Psoas muscle (tissue), 8 donors: ENCODE results near the gene ZNF382. TPM values are rescaled to one million over a fixed set of nuclear protein-coding genes. Genes with fewer than 3 reads are reported as not detected.

ENCODE experiments used
- ATAC-seq, 4 donors: fragments of 200-7000 bp; cut with Tn5 transposase; one replicate each; pipeline ENCODE4 v1.9.1; 2020; ENCODE audit warnings: moderate library complexity in 3 of 4, mild to moderate bottlenecking in 2 of 4
- DNase-seq, 2 donors: peaks; one replicate each; pipeline ENCODE4 v3.0.0-alpha.2; 2020
- H3K27ac ChIP-seq: fragments of 200-600 bp; one replicate; pipeline ENCODE4 v1.8.0; 2022
- H3K27me3 ChIP-seq, 3 donors: fragments of 200-600 bp in 1 of 3; one replicate each; pipeline versions ENCODE4 v1.6.1 to v1.8.0; 2013 to 2022; ENCODE audit warnings: low read length in 2 of 3, mild to moderate bottlenecking in 2 of 3, moderate library complexity in 1 of 3; ENCODE audit not compliant: insufficient read depth in 3 of 3
- H3K36me3 ChIP-seq, 2 donors: fragments of 200-600 bp in 1 of 2; one replicate each; pipeline versions ENCODE4 v1.6.1 to v1.8.0; 2013 to 2022; ENCODE audit warnings: low read depth in 1 of 2, mild to moderate bottlenecking in 1 of 2, moderate library complexity in 1 of 2; ENCODE audit not compliant: insufficient read depth in 1 of 2
- H3K4me1 ChIP-seq: fragments of 200-600 bp; one replicate; pipeline ENCODE4 v1.8.0; 2022
- H3K4me3 ChIP-seq: fragments of 200-600 bp; one replicate; pipeline ENCODE4 v1.8.0; 2022; ENCODE audit warnings: mild to moderate bottlenecking
- H3K9me3 ChIP-seq: fragments of 200-600 bp; one replicate; pipeline ENCODE4 v1.8.0; 2022
- WGBS, 3 donors: extraction: QIAGEN DNeasy Blood & Tissue Kit; methylation state at CpG; one replicate each; pipeline versions ENCODE4 v1.1.6 to v1.1.7; 2013; 5-methylcytosine and 5-hydroxymethylcytosine counted together
- intact Hi-C, 2 donors: fragments of 100-400 bp; cut with DNase I; formaldehyde crosslinking; loops; one replicate each; pipeline versions ENCODE4 v1.11.0 to v1.14.2; 2022
- polyA plus RNA-seq, 3 donors: library from polyadenylated mRNA; stranded (reverse); fragments of 200-250 nt; gene quantifications; one replicate each; pipeline ENCODE4 v1.2.3, GENCODE V29; 2013
- total RNA-seq, 4 donors: library from RNA; stranded (reverse); fragmentation: NEBNext Ultra II Directional in 2 of 4; extraction: Animal tissue kit (Norgen Biotek cat#: 25700) in 2 of 4; gene quantifications; one replicate each; pipeline versions ENCODE4 v1.2.1 to v1.2.4, GENCODE V29; 2021 to 2023
- TF ChIP-seq, protein P1 (sequence below): fragments of 200-600 bp; IDR thresholded peaks from one replicate; pipeline ENCODE4 v1.8.0; 2022; ENCODE audit warnings: antibody characterized with exemption
- donor health status: healthy with polysubstance abuse.
- donor health status: DM: no; HTN: no; CAD: no; lungs with moderate emphysema.
- donor health status: Bipolar disorder and iron deficiency.
- donor health status: healthy.
- donor health status: DM: yes; HTN: yes; CAD: no.
- donor health status: DM: no; HTN: no; CAD: no.
- donor health status: DM: no; HTN: no; CAD: no.
- donor health status: DM: yes; HTN: yes; CAD: no.

The ZNF382 gene
- total and polyA plus RNA-seq, 7 donors, result 0.61 to 6.7 (median 1.3) TPM

DNA sequence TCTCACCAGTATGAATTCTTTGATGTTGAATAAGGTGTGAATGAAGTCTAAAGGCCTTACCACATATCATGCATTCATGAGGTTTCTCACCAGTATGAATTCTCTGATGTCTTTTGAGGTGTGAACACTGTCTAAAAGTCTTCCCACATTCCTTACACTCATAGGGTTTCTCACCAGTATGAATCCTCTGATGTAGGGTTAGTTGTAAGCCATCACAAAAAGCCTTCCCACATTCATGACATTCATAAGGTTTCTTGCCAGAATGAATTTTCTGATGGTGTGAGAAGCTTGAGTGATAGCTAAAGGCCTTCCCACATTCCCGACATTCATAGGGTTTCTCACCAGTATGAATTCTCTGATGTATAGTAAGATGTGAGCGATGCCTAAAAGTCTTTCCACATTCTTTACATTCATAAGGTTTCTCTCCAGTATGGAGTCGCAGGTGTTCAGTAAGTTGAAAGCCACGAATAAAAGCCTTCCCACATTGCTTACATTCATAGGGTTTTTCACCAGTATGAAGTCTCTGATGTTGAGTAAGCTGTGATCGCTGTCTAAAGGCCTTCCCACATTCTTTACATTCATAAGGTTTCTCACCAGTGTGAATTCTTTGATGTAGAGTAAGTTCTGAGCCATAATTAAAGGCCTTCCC, 33.9 kb downstream of the ZNF382 start:
- no peaks in the 10 kb centered on the region for H3K27me3 ChIP-seq
- DNase-seq, result no peak
- intact Hi-C loops, result no loop called here
- TF ChIP-seq, protein P1, sequence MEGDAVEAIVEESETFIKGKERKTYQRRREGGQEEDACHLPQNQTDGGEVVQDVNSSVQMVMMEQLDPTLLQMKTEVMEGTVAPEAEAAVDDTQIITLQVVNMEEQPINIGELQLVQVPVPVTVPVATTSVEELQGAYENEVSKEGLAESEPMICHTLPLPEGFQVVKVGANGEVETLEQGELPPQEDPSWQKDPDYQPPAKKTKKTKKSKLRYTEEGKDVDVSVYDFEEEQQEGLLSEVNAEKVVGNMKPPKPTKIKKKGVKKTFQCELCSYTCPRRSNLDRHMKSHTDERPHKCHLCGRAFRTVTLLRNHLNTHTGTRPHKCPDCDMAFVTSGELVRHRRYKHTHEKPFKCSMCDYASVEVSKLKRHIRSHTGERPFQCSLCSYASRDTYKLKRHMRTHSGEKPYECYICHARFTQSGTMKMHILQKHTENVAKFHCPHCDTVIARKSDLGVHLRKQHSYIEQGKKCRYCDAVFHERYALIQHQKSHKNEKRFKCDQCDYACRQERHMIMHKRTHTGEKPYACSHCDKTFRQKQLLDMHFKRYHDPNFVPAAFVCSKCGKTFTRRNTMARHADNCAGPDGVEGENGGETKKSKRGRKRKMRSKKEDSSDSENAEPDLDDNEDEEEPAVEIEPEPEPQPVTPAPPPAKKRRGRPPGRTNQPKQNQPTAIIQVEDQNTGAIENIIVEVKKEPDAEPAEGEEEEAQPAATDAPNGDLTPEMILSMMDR, result no peak
- no peak for ATAC-seq
- H3K36me3 ChIP-seq, result peaks cover 3 to 24% of the 10 kb centered on the region in 2 donors
- H3K9me3 ChIP-seq, result peaks cover 99% of the 10 kb centered on the region
- no peaks in the 10 kb centered on the region for H3K4me1 ChIP-seq
- H3K27ac ChIP-seq, result no peak overlapping the region
- H3K4me3 ChIP-seq, result no peak overlapping the region
- WGBS, 3 donors, result 96 to 98% (median 96%) methylated on average over 5 of the region's 5 CpGs

DNA sequence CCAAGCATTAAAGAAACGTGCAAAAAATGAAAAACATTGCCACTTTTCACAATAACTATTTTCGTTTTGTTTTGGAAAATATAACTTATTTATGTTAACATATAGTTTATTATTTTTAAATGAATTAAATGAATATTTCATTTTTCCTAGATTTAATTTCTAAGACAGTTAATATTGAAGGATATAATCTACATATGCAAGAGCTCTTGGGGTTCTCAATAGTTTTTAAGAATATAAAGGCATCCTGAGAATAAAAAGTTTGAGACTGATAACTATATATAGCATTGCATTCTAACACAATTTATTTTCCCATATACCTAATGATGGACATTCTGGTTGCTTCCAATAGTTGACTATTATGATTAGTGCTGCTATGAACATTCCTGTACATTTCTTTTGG, 41.6 kb downstream of the ZNF382 start:
- TF ChIP-seq, protein P1, result no peak
- H3K27me3 ChIP-seq, result no peaks in the 10 kb centered on the region
- peaks cover 95% of the 10 kb centered on the region for H3K9me3 ChIP-seq
- H3K27ac ChIP-seq, result no peak overlapping the region
- H3K4me1 ChIP-seq, result no peaks in the 10 kb centered on the region
- ATAC-seq (no peak), DNase-seq (no peak)
- no peak overlapping the region for H3K4me3 ChIP-seq
- 94 to 97% (median 96%) methylated on average over 2 of the region's 2 CpGs for WGBS, 3 donors
- H3K36me3 ChIP-seq, result peaks cover 13 to 68% of the 10 kb centered on the region in 2 donors
- intact Hi-C loops, result no loop called here

DNA sequence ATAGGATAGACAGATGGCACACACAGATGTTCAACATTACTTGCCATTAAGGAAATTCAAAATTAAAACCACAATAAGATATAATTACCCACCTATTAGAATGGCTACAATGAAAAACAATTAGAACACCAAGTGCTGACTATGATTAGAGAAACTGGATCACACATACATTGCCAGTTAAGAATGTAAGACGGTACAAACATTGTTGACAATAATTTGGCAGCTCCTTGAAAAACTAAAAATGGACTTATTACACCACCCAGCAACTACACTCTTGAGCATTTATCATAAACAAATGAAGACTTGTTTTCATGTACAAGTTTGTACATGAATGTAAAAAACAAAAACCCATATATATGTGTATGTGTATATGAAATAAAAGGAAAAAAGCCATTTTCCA, 47.8 kb downstream of the ZNF382 start:
- Histone ChIP-seq H3K27ac (no peak overlapping the region), H3K4me3 (no peak overlapping the region), H3K27me3 (no peaks in the 10 kb centered on the region), H3K36me3 (peaks cover 25 to 90% of the 10 kb centered on the region in 2 donors), H3K4me1 (no peaks in the 10 kb centered on the region), H3K9me3 (peaks cover 83% of the 10 kb centered on the region)
- TF ChIP-seq, protein P1, result no peak
- 33 to 49% (median 41%) methylated on average over 1 of the region's 1 CpG for whole genome bisulfite sequencing, 3 donors
- no peak for ATAC-seq
- intact Hi-C loops, result no loop called here
- no peak for DNase-seq

DNA sequence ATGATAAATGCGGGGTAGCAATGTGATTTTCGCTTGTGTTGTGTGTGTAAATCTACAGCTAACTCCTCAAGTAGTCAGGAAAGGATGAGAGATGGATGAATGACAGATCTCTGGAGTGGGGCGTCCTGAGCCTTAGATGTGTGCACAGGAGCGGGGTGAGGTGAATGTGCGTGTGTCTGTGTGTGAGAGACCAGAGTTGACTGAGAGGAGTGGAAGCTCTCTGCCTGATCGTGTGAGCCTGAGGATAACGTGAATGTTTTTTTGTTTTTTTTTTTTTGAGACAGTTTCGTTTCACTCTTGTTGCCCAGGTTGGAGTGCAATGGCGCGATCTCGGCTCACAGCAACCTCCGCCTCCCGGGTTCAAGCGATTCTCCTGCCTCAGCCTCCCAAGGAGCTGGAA, 60.7 kb downstream of the ZNF382 start:
- H3K9me3 ChIP-seq, result peaks cover 43% of the 10 kb centered on the region
- no peak for DNase-seq
- H3K27me3 ChIP-seq, result no peaks in the 10 kb centered on the region
- ATAC-seq, result no peak
- H3K4me3 ChIP-seq, result peak overlapping the region; percentile 91
- peaks cover 5 to 30% of the 10 kb centered on the region in 2 donors for H3K36me3 ChIP-seq
- peaks cover 7% of the 10 kb centered on the region for H3K4me1 ChIP-seq
- TF ChIP-seq, protein P1, result no peak
- H3K27ac ChIP-seq, result no peak overlapping the region
- intact Hi-C loops, result loop anchor here in 1 of 2 donors (2.0 kb wide), 1 partner anchor 21 kb away; the partner anchor contains the start of gene ZNF567
- WGBS, 3 donors, result 39 to 63% (median 58%) methylated on average over 14 of the region's 14 CpGs

DNA sequence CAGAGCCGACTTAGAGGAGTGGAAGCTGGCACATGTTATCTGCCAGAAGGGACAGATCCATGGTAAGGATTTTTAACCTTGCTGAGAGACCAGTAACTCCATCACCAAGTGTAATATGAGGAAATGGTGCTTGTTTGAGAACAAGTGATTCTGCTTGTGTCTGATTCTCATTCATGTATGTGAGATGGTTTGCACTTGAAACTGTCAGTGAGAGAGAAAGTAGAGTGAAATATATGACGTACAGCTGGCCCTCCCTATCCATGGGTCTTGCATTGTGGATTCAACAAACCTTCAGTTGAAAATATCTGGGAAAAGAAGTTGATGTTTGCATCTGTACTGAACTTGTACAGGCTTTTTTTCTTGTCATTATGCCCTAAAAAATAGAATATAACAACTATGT, 63.5 kb downstream of the ZNF382 start:
- Histone ChIP-seq H3K36me3 (peaks cover 5 to 23% of the 10 kb centered on the region in 2 donors), H3K4me1 (peaks cover 7% of the 10 kb centered on the region), H3K9me3 (peaks cover 50% of the 10 kb centered on the region), H3K27ac (no peak overlapping the region), H3K4me3 (no peak overlapping the region), H3K27me3 (no peaks in the 10 kb centered on the region)
- no peak for DNase-seq
- intact Hi-C loops, result no loop called here
- TF ChIP-seq, protein P1, result no peak
- ATAC-seq, result no peak
- 81 to 88% (median 81%) methylated on average over 2 of the region's 2 CpGs for WGBS, 3 donors
